GM18870 (cell line): ENCODE measurements around the gene SEC14L3.

Experiments used
- ATAC-seq: cut with Tn5 transposase; IDR thresholded peaks from one replicate; pipeline ENCODE4 v1.9.1; 2021; ENCODE audit warnings: moderate library complexity; ENCODE audit not compliant: unreplicated experiment

Gene SEC14L3

DNA sequence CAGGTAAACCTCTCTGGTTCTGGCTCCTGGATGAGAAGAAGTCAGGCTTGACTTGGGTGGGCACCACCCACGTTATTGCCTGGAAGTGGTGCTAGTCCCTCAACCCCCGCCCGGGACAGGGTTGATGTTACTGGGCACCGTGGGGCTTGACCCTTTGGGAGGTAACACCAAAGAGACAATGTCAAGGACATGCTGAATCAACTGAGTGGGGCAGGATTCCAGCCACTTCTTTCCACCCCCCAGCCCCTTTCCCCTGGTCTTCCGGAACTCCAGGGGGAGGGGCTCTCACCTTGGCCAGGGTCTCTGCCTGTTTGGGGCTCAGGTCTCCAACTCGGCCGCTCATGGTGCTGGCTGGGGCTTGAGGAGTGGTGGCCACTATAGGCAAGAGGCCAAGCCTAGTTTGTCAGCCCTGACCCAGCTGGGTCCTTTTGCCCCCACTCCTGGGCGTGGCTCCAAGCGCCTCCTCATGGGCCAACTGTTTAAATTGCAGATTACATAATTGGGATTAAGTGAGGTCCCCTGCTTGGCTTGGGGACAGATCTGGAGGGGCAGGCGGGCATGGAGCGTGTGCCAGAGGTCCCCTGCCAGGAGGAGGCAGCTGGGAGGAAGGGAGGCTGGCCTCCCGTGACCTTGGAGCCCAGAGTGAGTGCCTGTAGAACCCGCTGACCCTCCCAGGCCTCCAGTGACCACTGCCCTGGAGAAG lies at the start of gene SEC14L3:
TSS of gene SEC14L3 (minus strand) at position 402 of the 703 bp plus-strand sequence. CDS start at position 343, 59 bp downstream.
- no peak for ATAC-seq

DNA sequence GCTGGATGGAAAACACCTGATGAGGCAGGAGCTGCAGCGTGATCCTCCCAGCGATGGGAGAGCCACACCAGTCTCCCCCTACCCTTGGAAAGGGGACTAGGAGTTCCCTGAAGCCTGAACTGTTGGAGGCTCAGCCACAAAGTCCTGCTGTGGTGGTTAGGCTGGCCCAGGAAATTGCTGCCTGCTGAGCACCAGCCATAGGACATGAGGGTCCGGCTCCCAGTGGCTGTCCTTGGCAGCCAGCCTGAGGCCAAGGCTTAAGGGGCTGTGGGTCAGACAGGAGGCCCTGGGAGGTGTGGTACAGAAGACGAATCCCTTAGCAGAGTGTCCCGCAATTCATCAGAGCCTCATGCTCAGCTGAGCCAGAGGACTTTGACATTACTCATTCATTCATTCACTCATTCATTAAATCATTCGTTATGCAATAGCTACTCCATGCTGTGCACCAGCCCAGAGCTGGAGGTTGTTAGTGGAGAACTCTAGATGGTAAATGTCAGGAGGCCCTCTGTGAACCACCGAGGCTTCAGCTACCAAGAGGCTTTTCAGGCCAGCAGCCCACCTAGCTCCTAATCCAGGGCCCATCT lies 48.1 kb upstream of the SEC14L3 start:
- no peak for ATAC-seq

DNA sequence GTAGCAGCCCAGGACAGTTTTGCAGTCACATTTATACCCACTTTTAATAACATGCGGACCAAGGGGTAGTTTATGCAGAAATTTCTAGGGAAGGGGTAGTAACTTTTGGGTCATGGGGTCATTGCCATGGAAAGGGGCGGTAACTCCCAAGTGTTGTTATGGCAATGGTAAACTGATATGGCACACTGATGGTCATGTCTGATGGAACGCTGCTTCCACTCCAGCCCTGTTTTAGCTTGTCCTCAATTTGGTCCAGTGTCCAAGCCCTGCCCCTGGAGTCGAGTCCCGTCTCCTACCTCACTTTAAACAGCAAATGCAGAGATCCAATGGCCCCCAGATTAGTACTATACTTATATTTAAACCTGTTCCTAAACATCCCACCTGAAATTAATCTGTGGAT lies 44.9 kb upstream of the SEC14L3 start:
- no peak for ATAC-seq

GRCh38 chr22:30516273-30516672 lies 44.5 kb upstream of the SEC14L3 start:
- ATAC-seq = no peak

GRCh38 chr22:30514252-30514651 lies 42.4 kb upstream of the SEC14L3 start:
- ATAC-seq = no peak

- no peak for ATAC-seq
These were observed 41.6 kb upstream of the SEC14L3 start for GRCh38 chr22:30513462-30513861.

DNA sequence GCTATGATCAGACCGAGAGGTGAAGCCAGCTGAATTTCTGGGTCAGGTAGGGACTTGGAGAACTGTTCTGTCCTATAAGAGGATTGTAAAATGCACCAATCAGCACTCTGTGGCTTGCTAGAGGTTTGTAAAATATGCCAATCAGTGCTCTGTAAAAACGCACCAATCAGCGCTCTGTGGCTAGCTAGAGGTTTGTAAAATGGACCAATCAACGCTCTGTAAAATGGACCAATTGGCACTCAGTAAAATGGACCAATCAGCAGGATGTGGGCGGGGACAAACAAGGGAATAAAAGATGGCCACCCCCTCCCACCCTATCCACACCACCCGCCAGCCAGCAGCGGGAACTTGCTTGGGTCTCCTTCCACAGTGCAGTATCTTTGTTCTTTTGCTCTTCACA lies 40.1 kb upstream of the SEC14L3 start:
- ATAC-seq = no peak

GRCh38 chr22:30511109-30511508 lies 39.3 kb upstream of the SEC14L3 start:
- ATAC-seq = no peak

DNA sequence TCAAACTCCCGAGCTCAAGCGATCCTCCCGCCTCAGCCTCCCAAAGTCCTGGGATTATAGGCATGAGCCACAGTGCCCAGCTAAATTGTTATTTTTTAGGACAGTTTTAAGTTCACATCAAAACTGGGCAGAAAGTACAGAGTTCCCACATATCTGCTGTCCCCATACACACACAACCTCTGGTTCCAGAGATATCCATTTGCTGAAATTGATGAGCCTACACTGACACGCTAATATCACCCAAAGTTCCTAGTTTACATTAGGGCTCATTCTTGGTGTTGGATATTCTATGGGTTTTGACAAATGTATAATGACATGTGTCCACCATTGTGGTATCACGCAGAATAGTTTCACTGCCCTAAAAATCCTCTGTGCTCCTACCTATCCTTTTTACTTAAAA lies 36.4 kb upstream of the SEC14L3 start:
- no peak for ATAC-seq

GRCh38 chr22:30507670-30508069 lies 35.9 kb upstream of the SEC14L3 start:
- no peak for ATAC-seq

- ATAC-seq = no peak
These were observed 34.7 kb upstream of the SEC14L3 start for GRCh38 chr22:30506507-30506968.

DNA sequence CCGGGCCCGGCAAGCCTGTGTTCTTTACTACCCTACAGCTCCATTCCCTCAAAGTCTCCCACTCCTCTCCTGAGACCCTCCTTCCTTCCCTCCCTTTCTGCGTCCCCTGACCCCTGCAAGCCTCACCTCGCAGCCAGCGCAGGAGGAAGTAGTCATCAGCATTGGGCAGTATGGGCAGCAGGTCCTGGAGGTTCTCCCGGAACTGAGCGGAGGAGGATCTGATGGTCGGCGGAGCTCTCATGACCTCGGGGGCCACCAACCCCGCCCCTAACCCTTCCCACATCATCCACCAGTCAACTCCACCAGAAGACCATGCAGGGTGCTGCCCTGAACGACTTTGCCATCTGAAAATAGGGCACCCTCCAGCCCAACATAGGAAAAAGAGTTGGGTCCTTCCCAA lies 31.7 kb upstream of the SEC14L3 start:
- ATAC-seq = no peak

GRCh38 chr22:30502911-30503310 lies 31.1 kb upstream of the SEC14L3 start:
- ATAC-seq = no peak

- no peak for ATAC-seq
These were observed 30.3 kb upstream of the SEC14L3 start for GRCh38 chr22:30502153-30502552.

- no peak for ATAC-seq
These were observed 28.8 kb upstream of the SEC14L3 start for GRCh38 chr22:30500628-30501027.

DNA sequence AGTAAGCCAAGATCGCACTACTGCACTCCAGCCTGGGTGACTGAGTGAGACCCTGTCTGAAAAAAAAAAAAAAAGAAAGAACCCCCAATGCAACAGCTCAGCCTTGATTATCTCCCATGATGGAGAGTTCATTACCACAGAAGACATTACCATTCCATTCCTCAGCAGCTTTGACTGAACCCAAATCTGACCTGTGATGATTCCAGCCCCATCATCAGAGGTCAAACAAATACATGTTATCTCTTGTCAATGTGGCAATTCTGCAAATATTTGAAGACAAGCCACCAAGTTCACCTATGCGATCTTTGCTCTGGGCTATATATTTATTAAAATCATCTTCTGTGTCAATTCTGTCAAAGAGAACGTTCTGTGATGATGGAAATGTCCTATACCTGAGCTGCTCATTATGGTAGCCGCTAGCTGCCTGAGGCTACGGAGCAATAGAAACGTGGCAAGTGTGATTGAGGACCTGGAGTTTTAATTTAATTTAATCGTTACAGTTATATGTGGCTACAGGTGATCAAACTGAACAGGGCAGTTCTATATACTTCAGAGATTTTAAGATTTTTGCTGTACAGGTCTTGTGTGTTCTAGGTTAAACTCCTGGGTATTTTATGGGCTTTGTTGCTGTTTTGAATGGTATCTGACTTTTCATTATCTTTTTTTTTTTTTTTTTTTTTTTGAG lies 25.8 kb upstream of the SEC14L3 start:
- no peak for ATAC-seq

- no peak for ATAC-seq
These were observed 23.4 kb upstream of the SEC14L3 start for GRCh38 chr22:30495041-30495784.

- ATAC-seq = no peak
These were observed 20.3 kb upstream of the SEC14L3 start for GRCh38 chr22:30492144-30492543.

DNA sequence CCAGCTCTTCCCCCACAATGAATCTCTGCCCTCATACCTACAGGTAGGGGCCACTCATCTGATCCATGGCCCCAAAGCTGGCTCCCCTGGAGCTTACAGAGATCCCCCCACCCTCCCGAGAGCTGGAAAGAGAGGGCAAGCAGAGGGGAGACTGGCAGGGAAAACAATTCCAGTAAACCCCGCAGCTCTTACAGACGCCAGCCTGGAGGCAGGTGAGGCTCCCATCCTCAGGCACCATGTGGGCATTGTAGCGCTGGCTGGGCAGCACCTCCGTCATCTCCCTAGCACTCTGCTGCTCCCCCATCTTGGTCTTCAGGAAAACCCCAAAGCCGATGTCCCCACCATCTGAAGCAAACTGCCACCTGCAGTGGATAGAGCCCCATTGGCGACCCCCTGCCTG lies 19.6 kb upstream of the SEC14L3 start:
- ATAC-seq = no peak

GRCh38 chr22:30490399-30490798 lies 18.6 kb upstream of the SEC14L3 start:
- ATAC-seq = no peak

DNA sequence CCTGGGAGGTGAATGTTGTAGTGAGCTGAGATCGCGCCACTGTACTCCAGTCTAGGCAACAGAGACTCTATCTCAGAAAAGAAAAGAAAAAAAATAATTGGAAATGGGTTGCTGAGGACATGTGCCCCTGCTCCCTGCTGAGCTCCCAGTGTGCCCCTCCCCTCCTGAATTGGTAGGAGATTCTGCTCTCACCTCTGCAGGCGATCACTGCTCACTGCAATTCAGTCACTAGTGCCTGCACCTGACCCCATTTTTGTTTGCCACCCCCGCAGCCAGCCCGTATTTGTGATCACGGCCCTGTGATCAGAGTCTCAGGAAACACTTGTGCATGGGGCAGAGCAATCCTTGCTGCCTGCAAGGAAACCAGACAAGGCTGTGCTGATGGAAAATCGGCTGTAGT lies 16.3 kb upstream of the SEC14L3 start:
- ATAC-seq = no peak
